Thymus (tissue), 2 donors: ENCODE data around the gene TIMM23. TPM values are rescaled to one million over a fixed set of nuclear protein-coding genes. Genes with fewer than 3 reads are reported as not detected.

ENCODE experiments used
- polyA plus RNA-seq: library from polyadenylated mRNA; stranded (reverse); fragments of 200-250 nt; gene quantifications from one replicate; pipeline ENCODE4 v1.2.3, GENCODE V29; 2013
- total RNA-seq: library from RNA; stranded (reverse); fragments of 120-200 nt; gene quantifications from one replicate; pipeline ENCODE4 v1.2.4, GENCODE V29; 2013
- donor health status: healthy.

Gene TIMM23
- total and polyA plus RNA-seq, 2 donors = 64.1 to 66.4 TPM

Other genes with a start within 250 kb of the TIMM23 start
- gene WASHC2C, start 245.2 kb upstream of the TIMM23 start, total RNA-seq = 26.2 TPM
- 27.7 TPM for gene WASHC2C, start 245.2 kb upstream of the TIMM23 start, polyA plus RNA-seq
- 8.8 TPM for gene AGAP4, start 125.0 kb upstream of the TIMM23 start, total RNA-seq
- 33.7 TPM for gene AGAP4, start 125.0 kb upstream of the TIMM23 start, polyA plus RNA-seq
- gene NCOA4, start 58.1 kb downstream of the TIMM23 start, total RNA-seq = 231 TPM
- 75.2 TPM for gene NCOA4, start 58.1 kb downstream of the TIMM23 start, polyA plus RNA-seq
- gene MSMB, start 73.8 kb downstream of the TIMM23 start, total RNA-seq = 1.1 TPM
- gene MSMB, start 73.8 kb downstream of the TIMM23 start, polyA plus RNA-seq = 8.6 TPM